ENCODE results near the gene TTC39B. TPM values are rescaled to one million over a fixed set of nuclear protein-coding genes. Genes with fewer than 3 reads are reported as not detected.
A peak's percentile ranks its signal among the peaks of the same experiment; 100 is the strongest.
"Not testable (repeated sequence)": the region's sequence is repeated elsewhere in the genome, so short reads cannot be mapped to it uniquely, and the experiment has no call there.

The TTC39B gene
- total RNA-seq = 10 to 100 TPM; 32.4 to 34.2 TPM

DNA sequence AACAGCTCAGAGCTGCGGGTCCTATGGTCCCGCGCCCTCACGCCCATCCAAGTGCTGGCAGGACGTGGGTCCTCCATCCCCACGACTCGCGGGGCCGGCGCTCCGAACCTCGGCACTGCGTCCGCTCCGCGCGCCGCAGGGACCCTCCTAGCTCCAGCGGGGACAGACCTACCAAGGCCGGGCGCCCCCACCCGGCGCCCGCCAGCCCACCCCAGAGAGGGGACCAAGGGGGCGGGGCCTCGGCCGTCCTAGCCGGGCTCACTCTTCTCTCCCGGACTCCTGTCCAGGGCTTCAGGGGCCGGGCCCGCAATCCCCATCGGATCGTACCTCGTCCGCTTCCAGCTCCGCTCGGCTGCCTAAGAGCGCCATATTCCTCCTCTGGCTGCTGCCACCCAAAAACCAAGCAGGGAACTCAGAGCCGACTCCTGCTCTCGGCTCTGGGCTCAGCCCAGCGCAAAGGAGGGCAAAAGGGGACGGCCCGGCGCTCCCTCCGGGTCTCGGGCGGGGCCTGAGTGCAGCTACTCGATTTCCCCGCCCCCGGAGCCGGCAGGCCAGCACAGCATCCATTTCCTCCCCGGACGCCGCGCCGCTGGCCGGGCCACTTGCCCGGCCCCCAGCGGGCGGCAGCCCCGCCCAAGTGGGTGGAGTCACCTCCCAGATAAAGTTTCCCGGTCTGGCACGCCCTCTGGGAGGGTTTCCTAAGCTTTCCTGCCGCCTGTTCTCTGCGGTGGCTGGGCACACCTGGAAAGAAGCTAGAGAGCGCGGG is at the start of gene TTC39B:
Gene TTC39B (minus strand): TSS at position 460 of the 766 bp plus-strand sequence. CDS start 91 bp downstream, at position 369.
- peaks cover 22 to 32% of the 10 kb centered on the region in 2 donors for H3K36me3 Mint-ChIP-seq
- H3K27ac Mint-ChIP-seq = peak within 1 kb of the TSS; percentile 93 to 99
- H3K9me3 Mint-ChIP-seq = no peaks in the 10 kb centered on the region
- ATAC-seq (peak; percentile 91), DNase-seq (ENCODE audit: low spot score in 2 of 2) (peak; percentile 81 to 92)

DNA sequence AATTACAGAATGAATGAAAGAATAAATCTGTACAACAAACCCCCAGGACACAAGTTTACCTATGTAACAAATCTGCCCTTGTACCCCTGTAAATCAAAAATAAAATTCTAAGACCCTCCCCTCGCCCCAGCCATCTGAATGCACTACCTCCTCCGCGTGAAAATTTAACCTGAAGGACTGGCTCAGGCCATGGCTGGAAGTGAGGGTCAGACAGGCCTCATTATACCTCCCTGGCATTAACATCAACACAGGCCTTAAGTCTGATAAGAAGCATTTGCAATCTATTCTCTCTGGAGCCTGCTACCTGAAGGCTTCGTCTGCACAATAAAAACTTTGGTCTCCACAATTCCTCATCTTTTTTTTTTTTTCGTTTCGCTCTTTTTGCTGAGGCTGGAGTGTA is 48.7 kb upstream of the TTC39B start:
- no peaks in the 10 kb centered on the region for H3K9me3 Mint-ChIP-seq
- no peak for DNase-seq (ENCODE audit: low spot score in 2 of 2)
- no peaks in the 10 kb centered on the region for H3K36me3 Mint-ChIP-seq
- no peak overlapping the region for H3K27ac Mint-ChIP-seq
- no peak for ATAC-seq

- Mint-ChIP-seq H3K27ac (peak overlapping the region in 1 of 2 donors; percentile 7), H3K9me3 (no peaks in the 10 kb centered on the region), H3K36me3 (no peaks in the 10 kb centered on the region)
- no peak for DNase-seq (ENCODE audit: low spot score in 2 of 2)
- peak in 1 of 2 donors; percentile 37 for ATAC-seq
Observed at GRCh38 chr9:15354713-15355112, 47.7 kb upstream of the TTC39B start.

GRCh38 chr9:15353892-15354291 is 46.9 kb upstream of the TTC39B start:
- H3K36me3 Mint-ChIP-seq = no peaks in the 10 kb centered on the region
- no peak overlapping the region for H3K27ac Mint-ChIP-seq
- no peaks in the 10 kb centered on the region for H3K9me3 Mint-ChIP-seq
- no peak for ATAC-seq
- DNase-seq (ENCODE audit: low spot score in 2 of 2) = no peak

DNA sequence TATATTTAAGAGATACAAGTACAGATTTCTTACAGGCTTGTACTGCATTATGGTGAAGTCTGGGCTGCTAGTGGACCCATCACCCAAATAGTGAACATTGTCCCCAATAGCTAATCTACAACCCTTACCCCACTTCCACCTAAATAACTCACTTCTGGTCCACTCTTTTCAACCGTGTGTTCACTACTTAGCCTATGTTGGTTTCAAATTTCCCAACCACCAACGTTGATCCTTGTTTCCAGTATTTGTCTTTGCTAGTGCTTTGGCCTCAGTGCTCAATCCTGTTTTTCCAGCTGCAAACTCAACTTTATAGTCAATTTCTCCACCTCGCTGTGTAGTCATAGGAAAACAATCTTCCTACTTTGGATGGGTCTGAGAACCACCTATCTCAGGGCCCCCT is 45.3 kb upstream of the TTC39B start:
- ATAC-seq = no peak
- DNase-seq (ENCODE audit: low spot score in 2 of 2) = no peak
- Mint-ChIP-seq H3K27ac (peak overlapping the region in 1 of 2 donors; percentile 25), H3K9me3 (no peaks in the 10 kb centered on the region), H3K36me3 (no peaks in the 10 kb centered on the region)

DNA sequence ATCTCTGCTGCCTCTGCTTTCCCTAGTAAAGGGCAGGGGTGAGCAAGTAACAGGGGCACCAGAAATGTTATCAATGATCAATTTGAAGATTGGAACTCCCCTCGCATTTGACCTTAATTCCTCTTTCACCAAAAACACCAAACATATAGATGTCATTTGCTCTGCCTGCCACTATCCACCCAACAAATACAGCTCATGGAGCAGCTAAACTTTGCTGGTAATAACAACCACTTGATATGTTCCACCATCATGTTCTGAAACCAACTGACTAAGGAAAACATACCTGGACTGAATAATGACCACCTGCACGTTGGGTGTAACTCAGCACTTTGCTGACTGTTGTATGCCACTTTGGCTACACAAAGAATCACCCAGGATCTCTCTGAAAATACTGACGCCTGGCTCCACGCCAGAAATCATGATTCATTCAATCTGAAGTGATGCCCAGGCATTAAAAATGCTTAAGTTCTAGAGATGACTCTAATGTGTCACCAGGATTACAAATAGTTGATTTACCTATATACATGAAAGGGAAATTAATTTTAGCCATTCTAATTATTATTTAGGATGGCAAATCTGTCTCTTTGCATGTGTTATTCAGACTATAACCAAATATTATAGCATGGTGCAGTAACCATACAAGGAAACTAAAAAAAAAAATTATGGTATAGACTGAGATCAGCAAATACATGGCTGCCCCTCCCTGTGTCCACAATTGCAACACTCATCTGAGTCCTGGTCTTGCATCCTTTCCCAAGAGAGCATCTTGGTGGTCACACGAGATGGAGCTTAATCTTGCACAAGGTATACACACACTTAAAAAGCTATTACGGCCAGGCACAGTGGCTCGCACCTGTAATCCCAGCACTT is 43.1 kb upstream of the TTC39B start:
- ATAC-seq (no peak), DNase-seq (ENCODE audit: low spot score in 2 of 2) (no peak)
- H3K36me3 Mint-ChIP-seq = no peaks in the 10 kb centered on the region
- H3K9me3 Mint-ChIP-seq = no peaks in the 10 kb centered on the region
- no peak overlapping the region for H3K27ac Mint-ChIP-seq

GRCh38 chr9:15346837-15347236 is 39.8 kb upstream of the TTC39B start:
- H3K9me3 Mint-ChIP-seq = no peaks in the 10 kb centered on the region
- no peak for DNase-seq (ENCODE audit: low spot score in 2 of 2)
- no peaks in the 10 kb centered on the region for H3K36me3 Mint-ChIP-seq
- no peak for ATAC-seq
- H3K27ac Mint-ChIP-seq = no peak overlapping the region

DNA sequence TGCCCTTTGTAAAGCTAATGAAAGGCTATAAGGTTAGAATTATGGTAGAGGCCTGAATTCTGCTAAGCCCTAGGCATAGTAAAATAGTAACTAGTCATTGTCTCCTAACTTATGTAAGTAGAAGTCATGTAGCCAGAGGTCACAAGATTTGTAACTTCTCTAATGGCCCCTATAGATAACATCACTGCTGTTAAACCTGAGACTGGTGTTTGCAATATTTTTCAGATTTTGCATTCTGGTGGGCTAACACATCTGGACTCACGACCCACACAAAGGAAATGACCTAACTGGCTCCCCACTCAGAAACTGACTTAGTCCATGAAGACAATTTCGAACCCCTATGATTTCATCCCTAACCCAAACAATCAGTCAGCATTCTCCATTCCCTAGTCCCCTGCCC is 37.2 kb upstream of the TTC39B start:
- Mint-ChIP-seq H3K9me3 (peaks cover 0 to 4% of the 10 kb centered on the region in 2 donors), H3K36me3 (no peaks in the 10 kb centered on the region), H3K27ac (no peak overlapping the region)
- no peak for ATAC-seq
- no peak for DNase-seq (ENCODE audit: low spot score in 2 of 2)

- H3K27ac Mint-ChIP-seq = no peak overlapping the region
- ATAC-seq = no peak
Observed at GRCh38 chr9:15333376-15333881, 26.4 kb upstream of the TTC39B start.

GRCh38 chr9:15332939-15333338 is 25.9 kb upstream of the TTC39B start:
- Mint-ChIP-seq H3K27ac (no peak overlapping the region), H3K9me3 (no peaks in the 10 kb centered on the region), H3K36me3 (no peaks in the 10 kb centered on the region)
- ATAC-seq (no peak), DNase-seq (ENCODE audit: low spot score in 2 of 2) (no peak)

More at GRCh38 chr9:15333376-15333881, 26.4 kb upstream of the TTC39B start:
- Mint-ChIP-seq H3K9me3 (no peaks in the 10 kb centered on the region), H3K36me3 (no peaks in the 10 kb centered on the region)
- no peak for DNase-seq (ENCODE audit: low spot score in 2 of 2)

DNA sequence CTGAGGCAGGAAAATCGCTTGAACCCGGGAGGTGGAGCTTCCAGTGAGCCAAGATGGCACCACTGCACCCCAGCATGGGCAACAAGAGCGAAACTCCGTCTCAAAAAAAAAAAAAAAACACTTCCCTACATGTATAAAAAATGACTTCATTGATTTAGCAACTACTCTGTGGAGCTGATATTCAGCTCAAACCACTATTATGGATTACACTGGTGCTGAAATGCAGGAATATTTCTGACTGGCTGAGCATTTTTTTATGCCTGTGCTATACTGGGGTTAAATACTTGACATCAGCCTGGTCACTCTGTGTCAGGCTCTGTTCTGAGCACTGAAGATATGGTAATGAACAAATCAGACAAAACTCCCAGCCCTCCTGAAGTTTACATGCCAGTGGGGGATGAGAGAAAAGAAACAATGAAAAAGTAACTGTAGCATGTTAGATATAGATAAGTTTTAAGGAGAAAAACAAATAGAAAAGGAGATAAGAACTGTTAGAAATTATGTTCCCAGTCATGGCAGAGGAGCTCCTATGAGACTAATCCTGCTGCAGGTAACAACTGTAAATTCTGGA is 22.6 kb upstream of the TTC39B start:
- H3K27ac Mint-ChIP-seq = no peak overlapping the region
- DNase-seq (ENCODE audit: low spot score in 2 of 2) (no peak), ATAC-seq (no peak)
- H3K9me3 Mint-ChIP-seq = peaks cover 0 to under 1% of the 10 kb centered on the region in 2 donors
- H3K36me3 Mint-ChIP-seq = no peaks in the 10 kb centered on the region

DNA sequence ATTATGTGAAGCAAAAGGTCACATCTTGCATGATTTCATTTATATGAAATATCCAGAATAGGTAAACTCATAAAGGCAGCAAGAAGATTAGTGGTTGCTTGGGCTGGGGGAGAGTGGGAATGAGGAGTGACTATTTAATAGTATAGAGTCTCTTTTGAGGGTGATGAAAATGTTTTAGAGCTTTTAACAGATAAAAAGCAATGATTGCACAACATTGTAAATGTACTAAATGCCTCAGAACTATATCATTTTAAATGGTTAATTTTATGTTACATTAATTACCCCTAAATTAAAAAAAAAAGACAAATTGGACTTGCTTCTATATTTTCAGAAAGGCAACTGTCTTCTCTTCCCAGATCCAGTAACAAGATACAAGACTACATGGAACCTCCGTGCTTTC is 21.9 kb upstream of the TTC39B start:
- no peak for DNase-seq (ENCODE audit: low spot score in 2 of 2)
- Mint-ChIP-seq H3K27ac (no peak overlapping the region), H3K9me3 (peaks cover 3 to 7% of the 10 kb centered on the region in 2 donors), H3K36me3 (no peaks in the 10 kb centered on the region)
- ATAC-seq = no peak

DNA sequence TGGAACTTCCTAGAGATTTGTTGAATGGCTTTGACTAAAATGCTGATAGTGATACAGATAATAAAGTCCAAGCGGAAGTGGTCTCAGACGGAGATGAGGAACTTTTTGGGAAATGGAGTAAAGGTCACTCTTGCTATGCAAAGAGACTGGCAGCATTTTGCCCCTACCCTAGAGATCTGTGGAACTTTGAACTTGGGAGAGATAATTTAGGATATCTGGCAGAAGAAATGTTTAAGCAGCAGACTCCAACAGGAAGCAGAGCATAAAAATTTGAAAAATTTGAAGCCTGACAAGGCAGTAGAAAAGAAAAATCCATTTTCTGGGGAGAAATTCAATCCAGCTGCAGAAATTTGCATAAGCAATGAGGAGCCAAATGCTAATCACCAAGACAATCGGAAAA is 15.7 kb upstream of the TTC39B start:
- H3K36me3 Mint-ChIP-seq; ATAC-seq; H3K27ac Mint-ChIP-seq; DNase-seq (ENCODE audit: low spot score in 2 of 2): not testable (repeated sequence)
- peaks cover 3 to 14% of the 10 kb centered on the region in 2 donors for H3K9me3 Mint-ChIP-seq

DNA sequence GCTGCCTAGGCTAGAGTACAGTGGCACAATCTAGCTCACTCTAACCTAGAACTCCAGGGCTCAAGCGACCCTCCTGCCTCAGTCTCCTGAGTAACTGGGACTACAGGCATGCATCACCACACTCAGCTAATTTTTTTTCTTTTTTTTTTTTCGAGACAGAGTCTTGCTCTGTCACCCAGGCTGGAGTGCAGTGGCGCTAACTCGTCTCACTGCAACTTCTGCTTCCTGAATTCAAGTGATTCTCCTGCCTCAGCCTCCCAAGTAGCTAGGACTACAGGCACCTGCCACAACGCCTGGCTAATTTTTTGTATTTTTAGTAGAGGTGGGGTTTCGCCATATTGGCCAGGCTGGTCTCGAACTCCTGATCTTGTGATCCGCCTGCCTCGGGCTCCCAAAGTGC is 12.6 kb upstream of the TTC39B start:
- H3K9me3 Mint-ChIP-seq = peaks cover 3 to 14% of the 10 kb centered on the region in 2 donors
- not testable (repeated sequence) for H3K27ac Mint-ChIP-seq; ATAC-seq; DNase-seq (ENCODE audit: low spot score in 2 of 2); H3K36me3 Mint-ChIP-seq

DNA sequence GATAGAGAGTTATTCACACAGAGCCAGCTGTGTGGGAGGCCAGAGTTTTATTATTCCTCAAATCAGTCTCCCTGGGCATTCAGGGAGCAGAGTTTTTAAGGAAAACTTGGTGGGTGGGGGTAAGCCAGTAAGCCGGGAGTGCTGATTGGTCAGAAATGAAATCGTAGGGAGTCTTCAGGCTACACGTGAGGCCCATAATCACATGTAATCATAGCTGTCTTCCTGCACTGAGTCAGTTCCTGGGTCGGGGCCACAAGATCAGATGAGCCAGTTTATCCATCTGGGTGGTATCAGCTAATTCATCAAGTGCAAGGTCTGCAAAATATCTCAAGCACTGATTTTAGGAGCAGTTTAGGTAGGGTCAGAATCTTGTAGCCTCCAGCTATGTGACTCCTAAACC is 10.8 kb upstream of the TTC39B start:
- Mint-ChIP-seq H3K9me3 (peaks cover 3 to 15% of the 10 kb centered on the region in 2 donors), H3K36me3 (peaks cover 0 to 18% of the 10 kb centered on the region in 2 donors), H3K27ac (no peak overlapping the region)
- DNase-seq (ENCODE audit: low spot score in 2 of 2) (no peak), ATAC-seq (no peak)

DNA sequence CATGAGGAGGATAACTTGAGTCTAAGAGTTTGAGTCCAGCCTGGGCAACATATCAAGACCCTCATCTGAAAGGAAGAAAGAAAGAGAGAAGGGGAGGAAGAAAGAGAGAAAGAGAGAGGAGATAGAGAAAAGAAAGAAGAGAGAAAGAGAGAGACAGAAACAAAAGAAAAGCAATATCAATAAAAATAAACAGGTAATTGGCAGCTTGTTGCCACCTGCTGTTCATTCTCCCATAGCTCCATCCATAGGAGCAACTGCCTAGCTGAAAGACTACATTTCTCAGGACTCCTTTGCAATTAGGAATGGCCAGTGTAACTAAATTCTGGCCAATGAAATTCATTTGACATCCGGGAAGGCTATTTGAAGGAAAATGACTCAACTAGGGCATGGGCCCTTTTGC is 4.6 kb upstream of the TTC39B start:
- no peak for DNase-seq (ENCODE audit: low spot score in 2 of 2)
- no peak overlapping the region for H3K27ac Mint-ChIP-seq
- peaks cover 3 to 9% of the 10 kb centered on the region in 2 donors for H3K9me3 Mint-ChIP-seq
- no peak for ATAC-seq
- peaks cover 5 to 17% of the 10 kb centered on the region in 2 donors for H3K36me3 Mint-ChIP-seq

All from activated naive CD4-positive, alpha-beta T cell treated with anti-CD3 and anti-CD28 coated beads, Interleukin-2, amount 50 U/mL, for 72 hours (primary cell).